Thymus (tissue), 11 donors: ENCODE measurements around the gene PIK3R5. TPM values are rescaled to one million over a fixed set of nuclear protein-coding genes. Genes with fewer than 3 reads are reported as not detected.

Experiments used
- DNase-seq, 9 donors: peaks; one replicate each; pipeline ENCODE4 v3.0.0-alpha.2; 2013; ENCODE audit warnings: low spot score in 9 of 9, low read depth in 6 of 9, missing footprints in 1 of 9
- H3K27ac ChIP-seq, 2 donors: one replicate each; pipeline ENCODE4 v1.5.1; 2013; ENCODE audit warnings: control low read depth in 1 of 2, low read depth in 1 of 2, low read length in 1 of 2, mild to moderate bottlenecking in 1 of 2, moderate library complexity in 1 of 2
- H3K27me3 ChIP-seq, 2 donors: one replicate each; pipeline ENCODE4 v1.5.1; 2013; ENCODE audit warnings: low read length in 1 of 2; ENCODE audit not compliant: control insufficient read depth in 2 of 2, insufficient read depth in 1 of 2
- H3K36me3 ChIP-seq, 2 donors: one replicate each; pipeline ENCODE4 v1.5.1; 2013; ENCODE audit warnings: low read length in 1 of 2, mild to moderate bottlenecking in 1 of 2, moderate library complexity in 1 of 2; ENCODE audit not compliant: control insufficient read depth in 2 of 2, insufficient read depth in 2 of 2
- H3K4me1 ChIP-seq, 2 donors: one replicate each; pipeline ENCODE4 v1.5.1; 2013; ENCODE audit warnings: low read length in 2 of 2; ENCODE audit not compliant: control insufficient read depth in 2 of 2, insufficient read depth in 2 of 2
- H3K4me3 ChIP-seq, 2 donors: one replicate each; pipeline ENCODE4 v1.5.1; 2013; ENCODE audit warnings: low read length in 2 of 2, control low read depth in 1 of 2, mild to moderate bottlenecking in 1 of 2
- H3K9me3 ChIP-seq, 2 donors: one replicate each; pipeline ENCODE4 v1.5.1; 2013; ENCODE audit warnings: low read length in 1 of 2, mild to moderate bottlenecking in 1 of 2; ENCODE audit not compliant: control insufficient read depth in 2 of 2, insufficient read depth in 1 of 2
- WGBS: extraction: QIAGEN DNeasy Blood & Tissue Kit; methylation state at CpG from one replicate; pipeline ENCODE4 v1.1.7; 2013; 5-methylcytosine and 5-hydroxymethylcytosine counted together
- polyA plus RNA-seq: library from polyadenylated mRNA; stranded (reverse); fragments of 200-250 nt; gene quantifications from one replicate; pipeline ENCODE4 v1.2.3, GENCODE V29; 2013
- total RNA-seq: library from RNA; stranded (reverse); fragments of 120-200 nt; gene quantifications from one replicate; pipeline ENCODE4 v1.2.4, GENCODE V29; 2013
- donor health status: healthy.

PIK3R5 gene
- total and polyA plus RNA-seq, 2 donors = 15.2 to 20.4 TPM

DNA sequence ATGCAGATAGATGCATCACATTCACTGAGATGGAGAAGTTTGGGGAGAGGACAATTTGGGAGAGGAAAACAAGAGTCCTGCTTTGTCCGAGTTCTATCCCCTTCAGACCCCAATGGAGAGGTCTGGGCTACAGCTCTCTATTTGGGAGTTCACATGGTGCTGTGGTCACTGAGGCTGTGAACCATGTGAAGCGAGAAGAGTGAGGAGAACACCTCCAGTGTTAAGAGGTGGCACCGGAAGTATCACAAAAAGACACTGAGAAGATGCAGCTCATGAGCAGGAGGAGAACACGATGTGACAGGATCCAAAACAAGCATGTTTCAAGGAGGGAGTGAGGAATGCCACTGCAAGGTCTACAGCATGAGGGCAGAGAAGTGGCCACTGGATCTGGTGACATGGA lies 39.7 kb downstream of the PIK3R5 start:
- Histone ChIP-seq H3K27me3 (no peaks in the 10 kb centered on the region), H3K4me1 (no peaks in the 10 kb centered on the region), H3K9me3 (peaks cover 6 to 19% of the 10 kb centered on the region in 2 donors), H3K36me3 (peaks cover 3 to 4% of the 10 kb centered on the region in 2 donors), H3K4me3 (no peak overlapping the region), H3K27ac (no peak overlapping the region)
- 95% methylated on average over 4 of the region's 4 CpGs for WGBS
- no peak for DNase-seq

DNA sequence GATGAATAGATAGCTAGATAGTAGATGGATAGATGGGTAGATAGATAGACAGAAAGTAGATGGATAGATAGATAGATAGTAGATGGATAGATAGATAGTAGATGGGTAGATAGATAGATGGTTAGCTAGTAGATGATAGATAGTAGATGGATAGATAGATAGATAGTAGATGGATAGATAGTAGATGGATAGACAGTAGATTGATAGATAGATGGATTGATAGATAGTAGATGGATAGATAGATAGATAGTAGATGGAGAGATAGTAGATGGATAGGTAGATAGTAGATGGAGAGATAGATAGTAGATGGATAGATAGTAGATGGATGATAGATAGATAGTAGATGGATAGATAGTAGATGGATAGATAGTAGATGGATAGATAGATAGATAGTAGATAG lies 40.4 kb downstream of the PIK3R5 start:
- Histone ChIP-seq H3K4me3 (no peak overlapping the region), H3K27me3 (no peaks in the 10 kb centered on the region), H3K27ac (no peak overlapping the region), H3K4me1 (no peaks in the 10 kb centered on the region), H3K9me3 (peaks cover 6 to 19% of the 10 kb centered on the region in 2 donors), H3K36me3 (peaks cover 3 to 4% of the 10 kb centered on the region in 2 donors)
- no peak for DNase-seq

DNA sequence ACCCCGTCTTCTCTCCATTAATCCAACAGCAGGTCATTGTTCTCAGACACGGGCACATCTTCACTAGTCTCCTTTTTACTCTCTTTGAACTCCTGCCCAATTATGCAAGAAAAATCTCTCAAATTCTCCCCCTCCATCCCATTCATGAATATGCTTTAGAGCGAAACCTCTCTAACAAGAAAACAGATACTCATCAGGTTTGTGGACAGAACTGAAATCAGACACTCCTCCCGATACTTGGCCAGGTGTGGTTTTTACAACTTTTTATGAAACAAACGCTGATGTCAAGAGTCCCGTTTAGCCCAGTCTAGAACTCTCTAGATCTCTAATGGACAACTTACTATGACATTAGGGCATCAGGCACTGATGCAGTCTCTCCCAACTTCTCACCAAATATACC lies 40.9 kb downstream of the PIK3R5 start:
- Histone ChIP-seq H3K27me3 (no peaks in the 10 kb centered on the region), H3K9me3 (peaks cover 6 to 19% of the 10 kb centered on the region in 2 donors), H3K36me3 (peaks cover 3 to 4% of the 10 kb centered on the region in 2 donors), H3K27ac (no peak overlapping the region), H3K4me3 (no peak overlapping the region), H3K4me1 (no peaks in the 10 kb centered on the region)
- WGBS = 91% methylated on average over 6 of the region's 6 CpGs
- DNase-seq = no peak

DNA sequence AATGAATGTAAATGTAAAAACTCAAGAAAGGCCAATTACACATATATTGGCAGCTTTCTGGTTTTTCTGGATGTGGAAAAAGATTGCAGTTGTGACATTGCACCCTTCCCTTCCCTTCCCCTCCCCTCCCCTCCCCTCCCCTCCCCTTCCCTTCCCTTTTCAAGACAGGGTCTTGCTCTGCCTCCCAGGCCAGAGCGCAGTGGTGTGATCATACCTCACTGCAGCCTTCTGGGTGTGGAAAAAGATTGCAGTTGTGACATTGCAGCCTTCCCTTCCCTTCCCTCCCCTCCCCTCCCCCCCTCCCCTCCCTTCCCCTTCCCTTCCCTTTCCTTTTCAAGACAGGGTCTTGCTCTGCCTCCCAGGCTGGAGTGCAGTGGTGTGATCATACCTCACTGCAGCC lies 41.7 kb downstream of the PIK3R5 start:
- no peaks in the 10 kb centered on the region for H3K4me1 ChIP-seq
- 100% methylated on average over 1 of the region's 1 CpG for WGBS
- no peak overlapping the region for H3K4me3 ChIP-seq
- no peak for DNase-seq
- H3K9me3 ChIP-seq = peaks cover 6 to 19% of the 10 kb centered on the region in 2 donors
- H3K27ac ChIP-seq = no peak overlapping the region
- peaks cover 3 to 4% of the 10 kb centered on the region in 2 donors for H3K36me3 ChIP-seq
- H3K27me3 ChIP-seq = no peaks in the 10 kb centered on the region

DNA sequence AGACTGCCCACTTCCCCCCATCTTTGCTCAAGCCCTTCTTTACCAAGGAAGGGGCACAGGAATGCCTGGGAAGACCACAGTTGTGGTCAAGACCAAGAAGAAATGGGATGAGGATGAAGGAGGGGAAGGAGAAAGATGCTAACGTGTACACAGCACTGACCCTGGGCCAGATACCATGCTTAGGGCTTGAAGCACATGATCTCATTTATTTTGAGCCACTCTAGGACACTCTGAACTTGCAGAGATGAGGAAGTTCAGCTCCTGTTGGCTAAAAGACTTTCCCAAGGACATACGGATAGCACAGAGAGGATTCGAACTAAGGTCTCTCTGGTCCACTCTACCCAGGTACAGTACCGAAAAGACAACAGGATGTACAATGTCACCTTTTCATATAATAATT lies 42.6 kb downstream of the PIK3R5 start:
- no peaks in the 10 kb centered on the region for H3K27me3 ChIP-seq
- H3K27ac ChIP-seq = no peak overlapping the region
- no peak for DNase-seq
- no peak overlapping the region for H3K4me3 ChIP-seq
- H3K36me3 ChIP-seq = peaks cover 2 to 4% of the 10 kb centered on the region in 2 donors
- 98% methylated on average over 4 of the region's 4 CpGs for WGBS
- H3K9me3 ChIP-seq = peaks cover 5 to 16% of the 10 kb centered on the region in 2 donors
- H3K4me1 ChIP-seq = no peaks in the 10 kb centered on the region

DNA sequence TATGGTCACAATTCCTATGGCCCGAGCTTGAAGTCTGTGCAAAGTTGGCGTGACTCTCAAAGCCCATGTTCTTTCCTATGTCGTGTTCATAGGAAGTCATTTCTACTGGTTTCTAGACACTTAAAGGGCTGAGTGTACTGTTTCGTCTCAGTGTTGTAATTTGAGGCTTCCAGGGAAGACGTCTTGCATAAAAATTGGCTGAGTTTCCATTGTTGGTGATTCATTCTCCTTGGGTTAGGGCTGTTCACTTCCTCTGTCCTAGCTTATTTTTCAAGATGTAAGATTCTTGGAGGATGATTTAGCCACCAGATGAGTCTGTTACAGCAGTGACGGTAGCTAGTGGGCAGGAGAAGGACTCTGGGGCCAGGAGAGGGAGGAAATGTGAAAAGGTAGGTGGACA lies 43.1 kb downstream of the PIK3R5 start:
- WGBS = 91% methylated on average over 6 of the region's 6 CpGs
- DNase-seq = no peak
- Histone ChIP-seq H3K27me3 (no peaks in the 10 kb centered on the region), H3K9me3 (peaks cover under 1 to 14% of the 10 kb centered on the region in 2 donors), H3K36me3 (no peaks in the 10 kb centered on the region), H3K4me3 (no peak overlapping the region), H3K4me1 (no peaks in the 10 kb centered on the region), H3K27ac (no peak overlapping the region)

DNA sequence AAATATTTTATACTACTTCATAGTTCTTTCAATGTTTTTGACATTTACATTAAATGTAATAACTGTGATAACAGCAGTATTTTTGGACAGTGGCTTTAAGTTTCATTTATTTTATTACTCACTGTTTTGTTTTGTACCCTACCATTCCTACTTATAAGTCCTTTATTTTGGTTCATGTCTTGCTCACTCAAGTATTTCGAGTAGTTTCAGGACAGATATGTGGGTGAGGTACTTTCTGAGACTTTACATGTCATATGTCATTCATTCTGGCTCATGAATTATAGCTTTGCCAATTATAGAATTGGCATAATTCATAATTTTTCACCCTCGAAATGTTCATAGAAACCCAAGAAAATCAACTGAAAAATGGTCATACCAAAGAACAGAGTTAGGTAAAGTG lies 44.4 kb downstream of the PIK3R5 start:
- 97% methylated on average over 2 of the region's 2 CpGs for WGBS
- DNase-seq = no peak
- peaks cover 0 to 11% of the 10 kb centered on the region in 2 donors for H3K9me3 ChIP-seq
- peaks cover 0 to 3% of the 10 kb centered on the region in 2 donors for H3K36me3 ChIP-seq
- no peak overlapping the region for H3K27ac ChIP-seq
- H3K4me3 ChIP-seq = no peak overlapping the region
- H3K4me1 ChIP-seq = no peaks in the 10 kb centered on the region
- H3K27me3 ChIP-seq = no peaks in the 10 kb centered on the region

DNA sequence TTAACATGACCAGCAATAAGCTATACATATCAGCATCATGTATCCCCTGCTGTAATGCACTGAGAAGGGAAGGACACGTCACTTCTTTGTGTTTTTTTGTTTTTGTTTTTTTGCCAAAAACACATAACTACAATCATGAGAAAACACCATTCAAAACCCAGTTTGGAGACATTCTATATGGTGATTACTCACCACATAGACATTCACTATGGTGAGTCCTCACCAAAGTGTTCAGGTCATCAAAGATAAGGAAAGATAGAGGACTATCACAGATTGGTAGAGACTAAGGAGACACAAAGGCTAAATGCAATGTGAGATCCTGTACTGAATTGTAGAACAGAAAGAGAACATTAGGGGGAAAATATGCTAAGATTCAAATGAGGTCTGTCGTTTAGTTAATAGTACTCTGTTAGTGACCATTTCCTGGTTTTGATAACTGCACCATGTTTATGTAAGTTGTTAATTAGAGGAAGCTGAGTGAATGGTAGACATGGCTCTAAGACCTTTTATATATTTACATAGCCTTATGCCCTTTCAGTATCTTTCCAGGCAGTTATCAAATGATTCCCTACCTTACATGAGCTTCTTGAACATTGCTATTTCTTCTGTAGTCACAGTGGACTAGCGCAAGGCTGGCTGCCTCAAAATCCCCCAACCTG lies 46.6 kb downstream of the PIK3R5 start:
- Histone ChIP-seq H3K27ac (no peak overlapping the region), H3K27me3 (no peaks in the 10 kb centered on the region), H3K4me1 (peaks cover 0 to 4% of the 10 kb centered on the region in 2 donors), H3K36me3 (peaks cover 0 to 3% of the 10 kb centered on the region in 2 donors), H3K9me3 (peaks cover 0 to 9% of the 10 kb centered on the region in 2 donors), H3K4me3 (no peak overlapping the region)
- 80% methylated on average over 3 of the region's 3 CpGs for WGBS
- no peak for DNase-seq

DNA sequence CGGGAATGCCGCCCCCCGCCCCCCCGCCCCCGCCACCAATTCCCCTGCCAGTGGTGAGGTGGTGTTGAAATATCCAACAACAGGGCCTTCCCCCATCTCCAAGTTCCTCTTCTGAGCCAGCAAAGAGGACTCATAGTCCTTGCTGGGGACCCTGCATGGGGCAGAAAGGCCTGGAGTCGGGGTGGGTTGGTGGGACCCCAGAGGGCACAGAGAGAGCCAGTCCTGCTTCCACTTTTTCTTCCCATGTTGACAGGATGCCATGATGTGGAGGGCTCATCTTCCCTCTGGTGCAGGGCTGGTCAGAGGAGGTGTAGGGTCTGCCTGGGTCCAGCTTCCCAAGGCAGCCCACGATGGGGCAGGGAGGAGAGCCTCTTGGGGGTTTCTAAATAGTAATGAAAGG lies 49.0 kb downstream of the PIK3R5 start:
- 84% methylated on average over 7 of the region's 7 CpGs for WGBS
- no peak for DNase-seq

More for the DNA sequence above, 49.0 kb downstream of the PIK3R5 start:
- H3K9me3 ChIP-seq = peaks cover 0 to 9% of the 10 kb centered on the region in 2 donors
- peaks cover 2 to 6% of the 10 kb centered on the region in 2 donors for H3K36me3 ChIP-seq
- no peak overlapping the region for H3K27ac ChIP-seq
- H3K4me1 ChIP-seq = peaks cover 0 to 7% of the 10 kb centered on the region in 2 donors
- no peaks in the 10 kb centered on the region for H3K27me3 ChIP-seq
- H3K4me3 ChIP-seq = no peak overlapping the region
